ENCODE measurements around the gene EPHB2. TPM values are rescaled to one million over a fixed set of nuclear protein-coding genes. Genes with fewer than 3 reads are reported as not detected.

EPHB2 gene
- total and polyA plus RNA-seq, 2 of the 8 experiments (the other 6 are each of a cell fraction or from before 2014, with no cell fraction given) = 15.8 to 17.2 TPM

- H3K9me3 ChIP-seq (ENCODE audit: insufficient read depth in 2 of 2, low read depth in 1 of 2, low read length in 1 of 2) = no peaks in the 10 kb centered on the region
Observed at GRCh38 chr1:22777388-22778057, 66.9 kb downstream of the EPHB2 start.

More at GRCh38 chr1:22777388-22778057, 66.9 kb downstream of the EPHB2 start:
- Histone ChIP-seq H2BK5ac (ENCODE audit: low read depth, low read length) (no peak overlapping the region), H3K4ac (replicated peaks; ENCODE audit: insufficient read length, low read depth, low read length) (no peak overlapping the region), H3K9ac (replicated peaks in 1 of 4; ENCODE audit: extremely low read depth in 1 of 4, low read depth in 3 of 4, low read length in 3 of 4) (no peak overlapping the region), H2AFZ (ENCODE audit: low read length) (no peak overlapping the region), H2BK12ac (ENCODE audit: low read depth, low read length) (no peak overlapping the region), H3K23me2 (ENCODE audit: low read depth, low read length) (no peaks in the 10 kb centered on the region), H3K4me3 (ENCODE audit: extremely low read depth in 1 of 4, insufficient read depth in 2 of 4, low read depth in 3 of 4, low read length in 4 of 4) (no peak overlapping the region), H2BK15ac (ENCODE audit: low read length) (no peak overlapping the region), H4K5ac (ENCODE audit: insufficient read length, low read depth, low read length) (no peak overlapping the region), H2BK20ac (ENCODE audit: low read length) (peak overlapping the region; percentile 25; the same call in 1 of the 2 replicates), H3K79me2 (ENCODE audit: control insufficient read depth in 1 of 2, insufficient read depth in 2 of 2, low read length in 2 of 2) (no peaks in the 10 kb centered on the region), H3K36me3 (ENCODE audit: control insufficient read depth in 2 of 4, insufficient read depth in 4 of 4, low read length in 3 of 4) (no peaks in the 10 kb centered on the region), H3K79me1 (ENCODE audit: low read depth, low read length) (no peaks in the 10 kb centered on the region; the same call in 1 of the 2 replicates), H2BK120ac (replicated peaks; ENCODE audit: low read depth, low read length) (no peak overlapping the region), H4K8ac (ENCODE audit: extremely low read depth, insufficient read depth, low read length) (no peak overlapping the region), H3K14ac (ENCODE audit: insufficient read length) (no peak overlapping the region), H3K18ac (ENCODE audit: extremely low read depth, low read length) (no peak overlapping the region), H4K91ac (replicated peaks; ENCODE audit: insufficient read length, low read length) (no peak overlapping the region), H4K20me1 (replicated peaks in 1 of 2; ENCODE audit: control insufficient read depth in 1 of 2, insufficient read depth in 2 of 2, low read length in 2 of 2) (no peaks in the 10 kb centered on the region), H3K56ac (replicated peaks; ENCODE audit: insufficient read length, low read depth, low read length) (no peak overlapping the region), H3K4me1 (replicated peaks in 1 of 4; ENCODE audit: control insufficient read depth in 3 of 4, insufficient read depth in 4 of 4, low read length in 3 of 4) (peaks cover 0 to 8% (median 4%) of the 10 kb centered on the region in 4 experiments; a peak in 2 of 7 replicates), H3K23ac (ENCODE audit: insufficient read length) (no peak overlapping the region), H3K27ac (ENCODE audit: low read depth, low read length) (no peak overlapping the region), H3K4me2 (ENCODE audit: insufficient read depth in 1 of 2, low read depth in 2 of 2, low read length in 2 of 2) (no peak overlapping the region), H3K27me3 (replicated peaks in 1 of 4; ENCODE audit: control insufficient read depth in 3 of 4, extremely low read depth in 1 of 4, insufficient read depth in 3 of 4, low read length in 3 of 4) (no peaks in the 10 kb centered on the region), H2AK5ac (ENCODE audit: low read depth, low read length) (no peak overlapping the region)
- ChIA-PET POLR2A (ENCODE audit: partially characterized antibody) (no interaction called here), CTCF (ENCODE audit: partially characterized antibody) (interaction anchor here (1.1 to 1.7 kb wide), 4 partner anchors 20 to 84 kb away, joined by 3 to 4 read pairs (median 4); no protein-coding TSS in a partner anchor)
- no peak for DNase-seq (ENCODE audit: low read depth in 1 of 2, low spot score in 2 of 2)
- TF ChIP-seq TEAD4 (IDR thresholded peaks at IDR 0.05; ENCODE audit: low read depth, low read length) (no peak), GTF2F1 (IDR thresholded peaks at IDR 0.05; ENCODE audit: borderline replicate concordance, low read depth, low read length) (no peak), SAP30 (IDR thresholded peaks at IDR 0.05; ENCODE audit: insufficient read depth, insufficient replicate concordance, low read length) (no peak)
- no peak for FAIRE-seq
- 74% methylated on average over 7 of the region's 7 CpGs; no CpG with 5 or more reads in 1 of the 2 experiments for WGBS, 2 experiments (ENCODE audit: extremely low coverage in 1 of 2, insufficient coverage in 1 of 2, insufficient read length in 1 of 2, insufficient replicate concordance in 2 of 2, low coverage in 1 of 2, low lambda C conversion rate in 2 of 2, missing lambda C conversion rate in 1 of 2)
